Transverse colon (tissue), 4 donors: Measurements from ENCODE around the gene SLC25A19.

Experiments
- CTCF ChIP-seq, 5 experiments: fragments of 200-600 bp in 3 of 5; fragments of 450-650 bp in 2 of 5; sonication (generic) in 3 of 5; IDR thresholded peaks; 1 replicate in 2 of 5; 2 replicates in 3 of 5; pipeline ENCODE4 v1.5.1; 2016 to 2017; ENCODE audit warnings: antibody characterized with exemption in 5 of 5, inconsistent platforms in 3 of 5, mild to moderate bottlenecking in 2 of 5, moderate library complexity in 1 of 5
- POLR2AphosphoS5 ChIP-seq, 3 donors: sonication (generic); formaldehyde crosslinking; IDR thresholded peaks; one replicate each; pipeline ENCODE4 v1.6.1; 2016; ENCODE audit warnings: antibody characterized with exemption in 3 of 3

- TF ChIP-seq CTCF (IDR thresholded peaks at IDR 0.05) = no peak
- TF ChIP-seq POLR2AphosphoS5 (IDR thresholded peaks at IDR 0.05) = no peak
Measured at GRCh38 chr17:75272848-75273184, 16.4 kb downstream of the SLC25A19 start.
